GM18861 (cell line): ENCODE data around the gene RGS9.

Experiments used
- ATAC-seq: cut with Tn5 transposase; IDR thresholded peaks from one replicate; pipeline ENCODE4 v1.9.1; 2021; ENCODE audit not compliant: unreplicated experiment

The RGS9 gene

GRCh38 chr17:65181237-65182061 is 44.3 kb downstream of the RGS9 start:
- peak; percentile 69 for ATAC-seq

GRCh38 chr17:65182233-65182632 is 45.1 kb downstream of the RGS9 start:
- ATAC-seq: peak; percentile 33

GRCh38 chr17:65183736-65184135 is 46.6 kb downstream of the RGS9 start:
- ATAC-seq: no peak

- no peak for ATAC-seq
Measured at GRCh38 chr17:65184235-65184959, 47.2 kb downstream of the RGS9 start.

GRCh38 chr17:65185062-65185461 is 47.9 kb downstream of the RGS9 start:
- ATAC-seq: no peak

- ATAC-seq: no peak
Measured at GRCh38 chr17:65185668-65186382, 48.7 kb downstream of the RGS9 start.

- no peak for ATAC-seq
Measured at GRCh38 chr17:65190467-65191097, 53.4 kb downstream of the RGS9 start.

GRCh38 chr17:65191811-65192740 is 54.9 kb downstream of the RGS9 start:
- no peak for ATAC-seq

GRCh38 chr17:65193305-65193704 is 56.1 kb downstream of the RGS9 start:
- no peak for ATAC-seq

GRCh38 chr17:65193716-65194293 is 56.6 kb downstream of the RGS9 start:
- no peak for ATAC-seq

- ATAC-seq: no peak
Measured at GRCh38 chr17:65194670-65195334, 57.6 kb downstream of the RGS9 start.

GRCh38 chr17:65195716-65196115 is 58.5 kb downstream of the RGS9 start:
- no peak for ATAC-seq

- no peak for ATAC-seq
Measured at GRCh38 chr17:65196617-65197016, 59.4 kb downstream of the RGS9 start.

- ATAC-seq: no peak
Measured at GRCh38 chr17:65197201-65197600, 60.0 kb downstream of the RGS9 start.

- no peak for ATAC-seq
Measured at GRCh38 chr17:65198653-65199382, 61.6 kb downstream of the RGS9 start.

- no peak for ATAC-seq
Measured at GRCh38 chr17:65201331-65201730, 64.2 kb downstream of the RGS9 start.

- no peak for ATAC-seq
Measured at GRCh38 chr17:65202844-65203571, 65.8 kb downstream of the RGS9 start.

GRCh38 chr17:65204001-65204400 is 66.8 kb downstream of the RGS9 start:
- no peak for ATAC-seq
